CD4-positive, CD25-positive, alpha-beta regulatory T cell (primary cell): ENCODE data around the gene SH3BGR. TPM values are rescaled to one million over a fixed set of nuclear protein-coding genes. Genes with fewer than 3 reads are reported as not detected.
A peak's percentile ranks its signal among the peaks of the same experiment; 100 is the strongest.

Experiments used
- ATAC-seq, 2 donors: fragments of 150-1000 bp; cut with Tn5 transposase; one replicate each; pipeline ENCODE4 v1.10.0; 2021; ENCODE audit warnings: low read depth in 2 of 2, moderate number of reproducible peaks in 2 of 2, moderate library complexity in 1 of 2
- DNase-seq, 3 donors: peaks; one replicate each; pipeline versions ENCODE4 v3.0.0 to v3.0.0-alpha.2; 2012 to 2022; ENCODE audit warnings: mixed read lengths in 1 of 3
- H3K27ac ChIP-seq: one replicate; pipeline ENCODE4 v1.7.0; 2013; ENCODE audit warnings: mild to moderate bottlenecking, low read length; ENCODE audit not compliant: insufficient read depth, poor library complexity, severe bottlenecking
- H3K27me3 ChIP-seq: one replicate; pipeline ENCODE4 v1.7.0; 2013; ENCODE audit warnings: low read length; ENCODE audit not compliant: control insufficient read depth, insufficient read depth
- H3K36me3 ChIP-seq: one replicate; pipeline ENCODE4 v1.7.0; 2013; ENCODE audit warnings: mild to moderate bottlenecking, low read length, moderate library complexity; ENCODE audit not compliant: control insufficient read depth, insufficient read depth
- H3K4me1 ChIP-seq: 2 replicates; pipeline ENCODE4 v1.7.0; 2013; ENCODE audit warnings: mild to moderate bottlenecking, low read length; ENCODE audit not compliant: insufficient read depth, control insufficient read depth, poor library complexity, severe bottlenecking
- H3K4me3 ChIP-seq: one replicate; pipeline ENCODE4 v1.7.0; 2013; ENCODE audit warnings: low read depth, mild to moderate bottlenecking, low read length, moderate library complexity
- H3K9me3 ChIP-seq, 2 experiments: 1 replicate in 1 of 2; 2 replicates in 1 of 2; pipeline ENCODE4 v1.7.0; 2013; ENCODE audit warnings: low read length in 2 of 2, mild to moderate bottlenecking in 1 of 2, moderate library complexity in 1 of 2; ENCODE audit not compliant: control insufficient read depth in 2 of 2
- H3K27ac Mint-ChIP-seq, 3 donors: one replicate each; pipeline ENCODE4 v1.8.0; 2020 to 2022; ENCODE audit warnings: mild to moderate bottlenecking in 3 of 3, mixed read lengths in 3 of 3, moderate library complexity in 2 of 3
- H3K27me3 Mint-ChIP-seq: one replicate; pipeline ENCODE4 v1.8.0; 2022; ENCODE audit warnings: mild to moderate bottlenecking, mixed read lengths
- H3K36me3 Mint-ChIP-seq: one replicate; pipeline ENCODE4 v1.8.0; 2020; ENCODE audit warnings: mixed read lengths
- H3K4me1 Mint-ChIP-seq, 4 donors: one replicate each; pipeline ENCODE4 v1.8.0; 2020 to 2022; ENCODE audit warnings: mixed read lengths in 4 of 4, mild to moderate bottlenecking in 1 of 4
- H3K4me3 Mint-ChIP-seq, 4 donors: one replicate each; pipeline ENCODE4 v1.8.0; 2020 to 2022; ENCODE audit warnings: mild to moderate bottlenecking in 4 of 4, mixed read lengths in 4 of 4, moderate library complexity in 3 of 4
- H3K9me3 Mint-ChIP-seq, 7 donors: one replicate each; pipeline ENCODE4 v1.8.0; 2020 to 2022; ENCODE audit warnings: mixed read lengths in 7 of 7, mild to moderate bottlenecking in 3 of 7, moderate library complexity in 2 of 7
- polyA plus RNA-seq, 4 donors: library from polyadenylated mRNA; unstranded; fragments of 300-500 nt; fragmentation: Illumina TruSeq; gene quantifications; one replicate each; pipeline ENCODE4 v1.2.3, GENCODE V29; 2021
- total RNA-seq: library from RNA; stranded (reverse); gene quantifications from one replicate; pipeline ENCODE4 v1.2.3, GENCODE V29; 2022

Gene SH3BGR
- total and polyA plus RNA-seq, 5 donors from 2014 or later = 0.56 to 1.4 (median 0.57) TPM; not detected in 2

- H3K4me1 Mint-ChIP-seq = peaks cover 0 to 4% (median 2%) of the 10 kb centered on the region in 4 donors
- H3K36me3 Mint-ChIP-seq = no peaks in the 10 kb centered on the region
- no peaks in the 10 kb centered on the region for H3K36me3 ChIP-seq
- H3K27me3 Mint-ChIP-seq = no peaks in the 10 kb centered on the region
- no peaks in the 10 kb centered on the region for H3K4me1 ChIP-seq
- no peak overlapping the region for H3K4me3 Mint-ChIP-seq
- H3K4me3 ChIP-seq = no peak overlapping the region
- H3K9me3 ChIP-seq = no peaks in the 10 kb centered on the region
- no peak for ATAC-seq
- DNase-seq = no peak
- no peak overlapping the region for H3K27ac Mint-ChIP-seq
- H3K9me3 Mint-ChIP-seq = no peaks in the 10 kb centered on the region
- H3K27me3 ChIP-seq = peaks cover 2% of the 10 kb centered on the region
- no peak overlapping the region for H3K27ac ChIP-seq
These were observed 68.1 kb downstream of the SH3BGR start for GRCh38 chr21:39519835-39520234.

- Histone ChIP-seq H3K27ac (no peak overlapping the region), H3K9me3 (no peaks in the 10 kb centered on the region), H3K4me3 (no peak overlapping the region), H3K36me3 (no peaks in the 10 kb centered on the region), H3K4me1 (no peaks in the 10 kb centered on the region), H3K27me3 (peaks cover 2% of the 10 kb centered on the region)
- H3K4me1 Mint-ChIP-seq = peaks cover 0 to under 1% (median under 1%) of the 10 kb centered on the region in 4 donors
- no peaks in the 10 kb centered on the region for H3K27me3 Mint-ChIP-seq
- no peak for ATAC-seq
- no peaks in the 10 kb centered on the region for H3K9me3 Mint-ChIP-seq
- H3K27ac Mint-ChIP-seq = no peak overlapping the region
- no peak for DNase-seq
- H3K36me3 Mint-ChIP-seq = no peaks in the 10 kb centered on the region
- H3K4me3 Mint-ChIP-seq = no peak overlapping the region
These were observed 71.6 kb downstream of the SH3BGR start for GRCh38 chr21:39523399-39523798.

- Mint-ChIP-seq H3K36me3 (no peaks in the 10 kb centered on the region), H3K27me3 (no peaks in the 10 kb centered on the region), H3K9me3 (no peaks in the 10 kb centered on the region), H3K4me1 (no peaks in the 10 kb centered on the region), H3K27ac (no peak overlapping the region), H3K4me3 (no peak overlapping the region)
- H3K9me3 ChIP-seq = no peaks in the 10 kb centered on the region
- H3K4me1 ChIP-seq = no peaks in the 10 kb centered on the region
- no peaks in the 10 kb centered on the region for H3K36me3 ChIP-seq
- ATAC-seq = no peak
- H3K27me3 ChIP-seq = peaks cover 2% of the 10 kb centered on the region
- DNase-seq = no peak
- no peak overlapping the region for H3K4me3 ChIP-seq
- H3K27ac ChIP-seq = no peak overlapping the region
These were observed 72.1 kb downstream of the SH3BGR start for GRCh38 chr21:39523915-39524314.

GRCh38 chr21:39525129-39525528 is 73.4 kb downstream of the SH3BGR start:
- Histone ChIP-seq H3K9me3 (no peaks in the 10 kb centered on the region), H3K4me3 (no peak overlapping the region), H3K27me3 (peaks cover 2% of the 10 kb centered on the region), H3K27ac (no peak overlapping the region), H3K36me3 (no peaks in the 10 kb centered on the region), H3K4me1 (no peaks in the 10 kb centered on the region)
- Mint-ChIP-seq H3K36me3 (no peaks in the 10 kb centered on the region), H3K9me3 (no peaks in the 10 kb centered on the region), H3K27ac (no peak overlapping the region), H3K27me3 (no peaks in the 10 kb centered on the region), H3K4me1 (no peaks in the 10 kb centered on the region), H3K4me3 (no peak overlapping the region)
- ATAC-seq (no peak), DNase-seq (no peak)

GRCh38 chr21:39525601-39526000 is 73.8 kb downstream of the SH3BGR start:
- Histone ChIP-seq H3K9me3 (no peaks in the 10 kb centered on the region), H3K36me3 (no peaks in the 10 kb centered on the region), H3K4me1 (no peaks in the 10 kb centered on the region), H3K4me3 (no peak overlapping the region), H3K27ac (no peak overlapping the region), H3K27me3 (peaks cover 2% of the 10 kb centered on the region)
- Mint-ChIP-seq H3K27me3 (no peaks in the 10 kb centered on the region), H3K36me3 (no peaks in the 10 kb centered on the region), H3K9me3 (no peaks in the 10 kb centered on the region), H3K4me1 (no peaks in the 10 kb centered on the region), H3K4me3 (no peak overlapping the region), H3K27ac (peak overlapping the region in 1 of 3 donors; percentile 26)
- ATAC-seq = no peak
- no peak for DNase-seq

GRCh38 chr21:39527067-39527595 is 75.4 kb downstream of the SH3BGR start:
- Histone ChIP-seq H3K9me3 (no peaks in the 10 kb centered on the region), H3K27me3 (peaks cover 2% of the 10 kb centered on the region), H3K27ac (no peak overlapping the region), H3K36me3 (no peaks in the 10 kb centered on the region), H3K4me1 (no peaks in the 10 kb centered on the region), H3K4me3 (no peak overlapping the region)
- Mint-ChIP-seq H3K9me3 (no peaks in the 10 kb centered on the region), H3K27ac (no peak overlapping the region), H3K36me3 (no peaks in the 10 kb centered on the region), H3K27me3 (peaks cover 4% of the 10 kb centered on the region), H3K4me1 (no peaks in the 10 kb centered on the region), H3K4me3 (no peak overlapping the region)
- DNase-seq (no peak), ATAC-seq (no peak)

- H3K9me3 ChIP-seq = no peaks in the 10 kb centered on the region
- no peaks in the 10 kb centered on the region for H3K9me3 Mint-ChIP-seq
- H3K27ac ChIP-seq = no peak overlapping the region
- DNase-seq (no peak), ATAC-seq (no peak)
- H3K4me1 Mint-ChIP-seq = no peaks in the 10 kb centered on the region
- no peak overlapping the region for H3K27ac Mint-ChIP-seq
- H3K4me3 Mint-ChIP-seq = no peak overlapping the region
- H3K36me3 Mint-ChIP-seq = no peaks in the 10 kb centered on the region
- H3K27me3 ChIP-seq = peaks cover 2% of the 10 kb centered on the region
- H3K4me1 ChIP-seq = no peaks in the 10 kb centered on the region
- no peaks in the 10 kb centered on the region for H3K36me3 ChIP-seq
- H3K4me3 ChIP-seq = no peak overlapping the region
- H3K27me3 Mint-ChIP-seq = peaks cover 4% of the 10 kb centered on the region
These were observed 76.1 kb downstream of the SH3BGR start for GRCh38 chr21:39527664-39528381.

- Mint-ChIP-seq H3K4me3 (no peak overlapping the region), H3K27me3 (peaks cover 4% of the 10 kb centered on the region), H3K9me3 (no peaks in the 10 kb centered on the region), H3K27ac (no peak overlapping the region), H3K36me3 (no peaks in the 10 kb centered on the region), H3K4me1 (no peaks in the 10 kb centered on the region)
- no peak for DNase-seq
- no peaks in the 10 kb centered on the region for H3K27me3 ChIP-seq
- no peaks in the 10 kb centered on the region for H3K9me3 ChIP-seq
- no peak for ATAC-seq
- H3K27ac ChIP-seq = no peak overlapping the region
- no peaks in the 10 kb centered on the region for H3K36me3 ChIP-seq
- H3K4me3 ChIP-seq = no peak overlapping the region
- no peaks in the 10 kb centered on the region for H3K4me1 ChIP-seq
These were observed 77.3 kb downstream of the SH3BGR start for GRCh38 chr21:39529026-39529425.
